WERI-Rb-1 (cell line): ENCODE results near the gene RIPOR2.

Experiments
- DNase-seq: peaks from one replicate; pipeline ENCODE4 v3.0.0-alpha.2; 2020
- H3K27ac ChIP-seq: fragments of 250-450 bp; sonication (Bioruptor Pico); 2 replicates; pipeline ENCODE4 v1.5.1; 2020; ENCODE audit warnings: mild to moderate bottlenecking, moderate library complexity
- H3K27me3 ChIP-seq: fragments of 250-450 bp; sonication (Bioruptor Pico); 2 replicates; pipeline ENCODE4 v1.5.1; 2021; ENCODE audit warnings: mild to moderate bottlenecking, low read depth, moderate library complexity; ENCODE audit not compliant: insufficient read depth, severe bottlenecking
- H3K36me3 ChIP-seq: fragments of 250-450 bp; sonication (Bioruptor Pico); 2 replicates; pipeline ENCODE4 v1.5.1; 2020; ENCODE audit warnings: mild to moderate bottlenecking, moderate library complexity
- H3K4me3 ChIP-seq: 2 replicates; pipeline ENCODE4 v1.5.1; 2011; ENCODE audit warnings: low read depth, mild to moderate bottlenecking, control low read depth, low read length
- H3K9me3 ChIP-seq: fragments of 250-450 bp; sonication (Bioruptor Pico); 2 replicates; pipeline ENCODE4 v1.5.1; 2021; ENCODE audit warnings: mild to moderate bottlenecking, moderate library complexity; ENCODE audit not compliant: severe bottlenecking
- CTCF ChIP-seq: IDR thresholded peaks from 2 replicates; pipeline ENCODE4 v1.5.1; 2011; ENCODE audit warnings: low read depth, mild to moderate bottlenecking, control low read depth, inconsistent platforms, low read length

Gene RIPOR2

GRCh38 chr6:24867104-24867703 is 68.6 kb downstream of the RIPOR2 start:
- Histone ChIP-seq H3K9me3 (peaks cover 2% of the 10 kb centered on the region), H3K4me3 (no peak overlapping the region), H3K27me3 (no peaks in the 10 kb centered on the region), H3K36me3 (no peaks in the 10 kb centered on the region), H3K27ac (no peak overlapping the region)
- no peak for TF ChIP-seq CTCF
- no peak for DNase-seq

- Histone ChIP-seq H3K4me3 (no peak overlapping the region), H3K9me3 (peaks cover 2% of the 10 kb centered on the region), H3K36me3 (no peaks in the 10 kb centered on the region), H3K27ac (peak overlapping the region; percentile 32; the same call in 1 of the 2 replicates), H3K27me3 (no peaks in the 10 kb centered on the region)
- no peak for TF ChIP-seq CTCF
- peak; percentile 50 for DNase-seq
Measured at GRCh38 chr6:24865161-24865560, 70.6 kb downstream of the RIPOR2 start.

GRCh38 chr6:24864343-24864742 is 71.4 kb downstream of the RIPOR2 start:
- Histone ChIP-seq H3K36me3 (no peaks in the 10 kb centered on the region), H3K9me3 (peaks cover 2% of the 10 kb centered on the region), H3K27me3 (no peaks in the 10 kb centered on the region), H3K27ac (peak overlapping the region; percentile 32), H3K4me3 (no peak overlapping the region)
- DNase-seq, result peak; percentile 53
- TF ChIP-seq CTCF, result no peak

- Histone ChIP-seq H3K9me3 (peaks cover 2% of the 10 kb centered on the region), H3K27ac (no peak overlapping the region), H3K36me3 (no peaks in the 10 kb centered on the region), H3K27me3 (no peaks in the 10 kb centered on the region), H3K4me3 (no peak overlapping the region)
- TF ChIP-seq CTCF, result no peak
- no peak for DNase-seq
Measured at GRCh38 chr6:24861934-24862333, 73.8 kb downstream of the RIPOR2 start.

- no peak overlapping the region for H3K27ac ChIP-seq
- H3K4me3 ChIP-seq, result no peak overlapping the region
- DNase-seq, result no peak
- no peaks in the 10 kb centered on the region for H3K9me3 ChIP-seq
- no peaks in the 10 kb centered on the region for H3K36me3 ChIP-seq
- no peaks in the 10 kb centered on the region for H3K27me3 ChIP-seq
- TF ChIP-seq CTCF, result no peak
Measured at GRCh38 chr6:24859608-24860200, 76.1 kb downstream of the RIPOR2 start.

- no peak for DNase-seq
- no peak for TF ChIP-seq CTCF
- Histone ChIP-seq H3K27me3 (no peaks in the 10 kb centered on the region), H3K27ac (no peak overlapping the region), H3K9me3 (no peaks in the 10 kb centered on the region), H3K4me3 (no peak overlapping the region), H3K36me3 (no peaks in the 10 kb centered on the region)
Measured at GRCh38 chr6:24859132-24859531, 76.6 kb downstream of the RIPOR2 start.
